NCI-H82 treated with DMSO at 0.1 percent for 48 hours (cell line): ENCODE data around the gene ATP8A2.
A peak's percentile ranks its signal among the peaks of the same experiment; 100 is the strongest.
"Not testable (repeated sequence)": the region's sequence is repeated elsewhere in the genome, so short reads cannot be mapped to it uniquely, and the experiment has no call there.

Experiments used
- DNase-seq: peaks from one replicate; lab custom pipeline; 2025; ENCODE audit not compliant: unreplicated experiment; lab: John Stamatoyannopoulos, UW

Gene ATP8A2

DNA sequence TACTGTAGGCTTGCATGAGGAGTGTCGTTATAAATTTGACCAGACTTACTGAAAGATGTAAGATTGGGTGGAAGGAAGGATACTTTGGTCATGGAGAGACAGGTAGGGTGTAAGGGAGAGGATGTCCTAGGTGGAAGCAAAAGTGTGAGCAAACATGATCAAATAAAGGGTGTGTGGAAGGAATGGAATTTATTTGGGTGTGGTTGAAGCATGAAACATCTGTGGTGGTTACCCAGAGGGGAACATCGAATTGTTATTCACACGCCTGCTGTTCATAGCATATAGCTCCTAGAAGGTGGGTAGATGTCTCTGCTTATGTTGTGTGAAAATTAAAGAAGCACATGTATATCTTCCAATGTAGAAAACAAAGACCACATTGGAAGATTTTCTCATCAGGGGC is 157.7 kb downstream of the ATP8A2 start:
- no peak for DNase-seq

DNA sequence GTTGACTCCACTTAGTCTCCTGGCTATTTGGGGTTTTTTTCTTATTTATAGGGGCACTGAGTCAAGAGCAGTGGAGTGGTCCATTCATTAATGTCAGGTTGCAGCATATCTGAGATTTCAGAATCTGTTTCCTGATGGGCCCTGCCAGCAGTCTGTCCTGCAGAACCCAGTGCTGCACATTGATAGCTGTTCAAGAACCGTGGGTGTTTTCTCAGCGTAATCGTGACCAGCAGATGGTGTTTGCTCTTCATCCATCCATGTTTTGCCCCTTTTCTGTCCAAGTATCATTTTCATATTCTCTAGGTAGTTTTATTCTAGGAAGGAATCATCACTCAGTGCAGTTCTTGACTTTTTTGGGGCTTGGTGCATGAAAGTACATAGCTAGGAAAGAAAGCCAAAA is 166.5 kb downstream of the ATP8A2 start:
- no peak for DNase-seq

DNA sequence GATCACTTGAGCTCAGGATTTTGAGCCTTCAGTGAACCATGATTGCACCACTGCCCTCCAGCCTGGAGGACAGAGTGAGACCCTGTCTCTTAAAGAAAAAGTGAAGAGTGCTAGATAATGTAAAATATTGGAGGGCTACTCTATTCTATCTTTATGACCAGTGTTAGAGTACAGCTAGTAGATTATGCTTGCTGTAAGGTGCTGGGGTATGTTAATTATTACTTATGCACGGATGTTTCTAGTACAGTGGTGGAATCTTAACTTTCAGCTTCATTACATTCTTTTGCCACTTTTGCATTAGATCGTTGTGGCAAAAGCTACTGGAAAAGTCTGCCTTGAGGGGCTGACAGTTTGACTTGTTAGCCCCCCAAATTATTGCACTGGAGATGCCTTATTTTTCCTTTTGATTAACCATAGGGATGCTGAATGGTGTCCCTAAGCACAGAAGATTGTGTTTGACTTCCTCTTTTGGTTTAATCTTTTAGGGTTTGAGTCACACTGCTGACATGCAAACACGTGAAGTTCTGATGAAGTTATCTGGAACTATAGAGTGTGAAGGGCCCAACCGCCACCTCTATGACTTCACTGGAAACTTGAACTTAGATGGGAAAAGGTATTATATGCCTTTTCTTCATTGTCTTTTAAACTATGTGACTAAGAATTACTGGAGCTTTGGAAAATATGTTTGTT is 169.8 kb downstream of the ATP8A2 start:
- no peak for DNase-seq

DNA sequence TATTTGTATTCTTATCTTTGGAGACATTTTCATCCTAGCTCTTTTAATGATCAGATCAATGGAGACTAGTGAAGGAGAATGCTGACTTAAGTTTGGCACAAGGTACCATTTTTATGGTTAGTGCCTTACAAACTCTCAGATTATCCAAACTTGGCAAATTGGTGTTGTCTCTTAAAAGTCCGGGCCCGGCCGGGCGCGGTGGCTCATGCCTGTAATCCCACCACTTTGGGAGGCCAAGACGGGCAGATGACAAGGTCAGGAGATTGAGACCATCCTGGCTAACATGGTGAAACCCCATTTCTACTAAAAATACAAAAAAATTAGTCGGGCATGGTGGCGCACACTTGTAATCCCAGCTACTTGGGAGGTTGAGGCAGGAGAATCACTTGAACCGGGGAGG is 177.2 kb downstream of the ATP8A2 start:
- DNase-seq, result not testable (repeated sequence)

DNA sequence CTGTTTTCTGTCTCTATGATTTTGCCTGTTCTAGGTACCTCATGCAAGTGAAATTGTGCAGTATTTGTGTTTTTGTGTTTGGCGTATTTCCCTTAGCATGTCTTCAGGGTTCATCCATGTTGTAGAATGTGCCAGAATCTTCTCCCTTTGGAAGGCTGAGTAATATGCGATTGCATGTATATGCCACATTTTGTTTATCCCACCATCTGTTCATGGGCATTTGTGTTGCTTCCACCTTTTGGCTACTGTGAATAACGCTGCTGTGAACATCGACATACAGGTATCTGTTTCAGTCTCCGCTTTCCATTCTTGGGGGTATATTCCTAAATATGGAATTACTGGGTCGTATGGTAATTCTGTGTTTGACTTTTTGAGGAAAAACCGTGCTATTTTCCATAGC is 190.0 kb downstream of the ATP8A2 start:
- no peak for DNase-seq

DNA sequence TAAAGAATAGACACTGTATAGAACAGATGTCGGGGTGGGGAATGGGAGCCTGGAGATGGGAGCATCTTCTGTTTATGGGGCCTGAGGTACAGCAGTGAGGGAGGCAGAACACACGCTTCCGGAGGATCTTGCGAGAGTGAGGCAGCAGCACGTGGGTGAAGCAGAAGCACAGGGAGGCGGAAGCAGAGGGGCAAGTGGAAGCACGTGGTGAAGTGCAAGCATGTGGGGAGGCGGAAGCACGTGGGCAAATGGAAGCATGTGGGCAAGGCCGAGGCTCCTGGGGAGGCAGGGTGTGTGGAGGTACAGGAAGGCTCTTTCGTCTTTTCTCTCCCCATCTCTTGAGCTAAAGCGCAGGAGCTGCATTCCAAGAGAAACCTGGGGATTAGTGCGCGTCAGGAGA is 198.4 kb downstream of the ATP8A2 start:
- DNase-seq, result no peak

DNA sequence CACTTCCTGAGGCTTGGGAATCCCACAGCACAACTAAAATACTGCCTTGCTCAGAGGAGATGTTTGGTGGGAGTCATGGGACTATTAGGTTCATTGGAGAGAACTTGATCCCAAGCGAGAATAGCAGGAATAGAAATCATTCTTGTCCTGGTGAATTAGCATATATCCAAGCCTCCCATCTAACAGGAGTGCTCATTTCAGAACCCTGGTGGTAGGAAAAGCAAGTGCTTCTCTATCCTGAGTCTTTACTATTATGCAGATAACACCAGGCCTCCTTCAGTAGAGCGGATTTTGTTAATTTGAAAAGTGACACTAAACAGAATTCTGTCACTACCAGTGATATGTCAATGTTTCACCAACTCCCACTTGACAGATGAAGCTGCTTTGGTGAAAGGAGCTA is 199.5 kb downstream of the ATP8A2 start:
- no peak for DNase-seq

DNA sequence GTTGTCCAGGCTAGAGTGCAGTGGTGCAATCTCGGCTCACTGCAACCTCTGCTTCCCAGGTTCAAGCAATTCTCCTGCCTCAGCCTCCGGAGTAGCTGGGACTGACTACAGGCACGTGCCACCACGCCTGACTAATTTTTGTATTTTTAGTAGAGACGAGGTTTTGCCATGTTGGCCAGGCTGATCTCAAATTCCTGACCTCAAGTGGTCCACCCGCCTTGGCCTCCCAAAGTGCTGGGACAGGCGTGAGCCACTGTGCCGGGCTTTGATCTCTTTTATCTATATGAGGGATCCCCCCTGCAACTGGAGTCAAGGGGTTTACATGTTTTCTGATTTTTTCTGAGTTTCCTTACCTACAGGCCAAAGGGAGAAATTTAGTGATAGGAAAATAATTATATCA is 200.4 kb downstream of the ATP8A2 start:
- not testable (repeated sequence) for DNase-seq

DNA sequence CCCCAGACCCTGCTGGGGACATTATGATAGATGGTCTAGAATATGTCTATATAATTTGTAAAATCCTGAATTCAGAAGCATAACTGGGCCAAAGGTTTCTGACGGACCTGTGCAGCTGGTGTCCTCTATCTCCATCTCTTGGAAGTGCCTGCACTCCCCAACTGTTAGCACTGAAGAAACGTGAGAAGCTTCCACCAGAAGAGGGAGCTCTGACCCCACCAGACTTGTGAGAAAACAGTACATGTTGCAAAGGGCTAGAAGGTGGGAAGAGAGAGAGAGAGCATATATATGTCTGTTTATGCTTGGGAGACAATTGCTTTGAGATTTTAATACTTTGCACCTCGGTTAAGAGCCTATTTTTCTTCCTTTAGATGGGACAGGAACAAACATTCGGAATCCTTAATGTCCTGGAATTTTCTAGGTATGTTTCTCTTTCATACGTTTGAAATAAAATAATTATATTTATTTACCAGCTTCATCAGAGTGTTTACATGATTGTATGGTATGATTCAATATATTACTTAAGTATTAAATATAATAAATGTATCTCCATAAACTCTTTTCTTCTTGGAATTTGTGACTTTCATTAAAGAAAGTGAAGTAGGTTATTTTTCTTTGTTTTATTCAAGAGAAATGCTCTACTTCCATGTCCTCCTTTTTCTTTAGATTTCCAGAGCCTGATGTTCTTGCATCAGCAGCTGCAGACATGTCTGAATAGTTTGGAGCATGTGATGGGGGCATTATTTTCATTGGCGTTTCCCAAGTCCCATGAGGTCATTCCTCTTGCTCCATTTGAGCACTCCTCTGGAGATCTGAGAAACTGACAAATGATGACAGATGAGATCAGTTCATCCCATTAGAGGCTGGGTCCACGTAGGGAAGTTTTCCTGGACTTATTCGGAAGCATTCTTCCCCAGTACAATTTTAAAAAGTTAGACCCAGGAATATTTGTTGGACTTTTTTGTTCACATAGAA is 202.9 kb downstream of the ATP8A2 start:
- DNase-seq, result peak; percentile 94

DNA sequence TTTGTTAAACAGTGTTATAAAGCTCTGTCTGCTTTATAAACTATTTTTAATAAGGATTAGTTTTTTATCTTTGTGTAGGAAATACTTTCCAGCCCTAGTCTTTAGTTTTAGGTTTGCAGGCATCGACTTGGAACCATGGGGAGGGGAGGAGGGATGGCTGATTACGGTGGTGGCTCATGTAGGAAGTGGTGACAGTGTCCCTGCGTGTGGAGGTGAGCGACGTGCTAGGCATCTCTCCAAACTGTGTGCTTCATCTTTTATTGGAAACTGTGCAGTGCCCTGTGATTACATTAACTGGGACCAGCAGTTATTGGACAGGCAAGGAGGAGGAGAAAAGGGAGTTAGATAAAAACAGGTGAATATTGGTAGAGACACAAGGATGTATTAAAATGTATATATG is 203.8 kb downstream of the ATP8A2 start:
- no peak for DNase-seq

DNA sequence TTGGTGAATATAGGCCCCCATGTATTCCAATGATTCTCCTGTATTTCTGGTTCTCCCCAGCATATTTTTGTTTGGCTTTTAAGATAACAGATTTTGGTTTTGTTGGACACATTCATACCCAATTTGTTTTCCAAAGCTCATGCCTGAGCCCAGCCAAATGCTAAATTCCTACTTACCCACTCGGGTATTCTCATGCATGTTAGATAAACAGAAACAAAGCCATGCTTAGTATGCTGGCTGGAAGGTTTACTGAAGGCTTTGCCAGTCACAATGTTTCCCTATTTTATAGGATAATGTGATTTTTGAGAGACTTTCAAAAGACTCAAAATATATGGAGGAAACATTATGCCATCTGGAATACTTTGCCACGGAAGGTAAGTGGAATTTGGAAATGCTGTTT is 206.8 kb downstream of the ATP8A2 start:
- no peak for DNase-seq

DNA sequence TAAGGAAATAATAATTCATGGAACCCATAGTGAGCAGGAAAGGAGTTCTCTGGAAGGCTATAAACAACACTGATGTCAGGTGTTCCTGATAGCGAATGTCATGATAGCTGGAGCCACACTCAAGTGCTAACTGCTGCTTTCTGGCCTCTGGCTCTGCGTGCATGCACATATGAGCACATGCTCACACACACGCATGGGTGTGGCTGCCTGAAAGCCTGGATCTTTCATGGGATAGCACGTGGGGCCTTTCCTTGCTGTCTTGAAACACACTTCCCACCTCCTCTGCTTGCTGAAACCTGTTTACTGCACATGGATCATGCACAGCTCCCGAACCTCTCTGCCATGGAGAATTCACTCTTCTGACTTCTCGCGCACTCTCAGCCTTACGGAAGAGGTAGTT is 207.4 kb downstream of the ATP8A2 start:
- DNase-seq, result no peak

DNA sequence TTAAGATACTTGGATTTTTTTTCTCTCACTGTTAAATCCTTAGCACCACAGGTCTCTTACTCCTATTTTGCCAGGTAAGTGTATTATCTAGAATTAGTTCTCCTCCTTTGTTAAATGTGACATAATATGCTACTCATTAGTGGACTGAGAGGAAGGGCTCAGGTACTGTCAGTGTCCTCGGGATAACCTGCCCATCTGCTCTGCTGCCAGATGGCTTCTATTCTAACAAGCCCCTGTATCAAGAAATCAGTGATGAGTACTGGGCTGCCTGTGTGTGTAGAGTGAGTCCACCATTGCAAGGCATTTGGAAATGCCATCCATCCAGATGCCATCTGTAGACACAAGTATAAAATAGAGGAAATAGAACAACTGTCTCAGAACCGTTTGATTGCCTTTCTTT is 209.6 kb downstream of the ATP8A2 start:
- peak; percentile 98 for DNase-seq

DNA sequence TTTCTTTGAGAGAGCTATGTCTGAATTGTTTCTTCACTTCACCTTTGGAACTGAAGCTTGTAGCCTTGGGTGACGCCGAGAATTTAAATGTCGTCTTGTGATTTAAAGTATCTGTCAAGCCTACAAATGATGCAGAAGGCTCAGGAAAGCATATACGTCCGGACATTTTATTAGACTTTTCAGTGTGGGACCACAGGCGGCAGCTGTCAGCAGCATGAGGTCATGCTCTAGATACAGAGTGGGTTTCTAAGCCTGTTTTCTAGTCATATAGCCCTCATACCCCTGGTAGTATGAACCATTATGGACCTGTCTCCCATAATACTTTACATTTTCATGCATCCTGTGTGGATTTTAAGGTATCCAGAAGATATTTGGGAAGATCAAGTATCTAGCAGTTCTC is 212.3 kb downstream of the ATP8A2 start:
- no peak for DNase-seq

DNA sequence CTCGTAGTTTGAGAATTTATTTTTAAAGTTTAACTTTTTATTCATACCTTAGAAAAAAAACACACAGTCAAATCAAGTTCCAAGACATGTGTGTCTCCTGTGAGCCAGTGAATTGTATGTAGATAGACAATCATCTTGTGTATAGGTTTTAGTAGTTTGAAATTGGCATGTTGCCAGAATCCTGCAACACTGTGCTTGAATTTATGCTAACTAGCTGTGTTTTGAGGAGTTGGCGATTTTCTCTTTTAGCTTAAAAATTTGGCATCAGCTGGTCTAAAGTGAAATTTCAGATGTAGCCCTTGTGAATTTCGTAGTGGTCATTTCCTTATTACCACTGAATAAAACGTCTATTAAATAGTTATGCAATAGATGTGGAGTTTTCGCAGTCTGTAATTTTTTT is 213.2 kb downstream of the ATP8A2 start:
- DNase-seq, result no peak

DNA sequence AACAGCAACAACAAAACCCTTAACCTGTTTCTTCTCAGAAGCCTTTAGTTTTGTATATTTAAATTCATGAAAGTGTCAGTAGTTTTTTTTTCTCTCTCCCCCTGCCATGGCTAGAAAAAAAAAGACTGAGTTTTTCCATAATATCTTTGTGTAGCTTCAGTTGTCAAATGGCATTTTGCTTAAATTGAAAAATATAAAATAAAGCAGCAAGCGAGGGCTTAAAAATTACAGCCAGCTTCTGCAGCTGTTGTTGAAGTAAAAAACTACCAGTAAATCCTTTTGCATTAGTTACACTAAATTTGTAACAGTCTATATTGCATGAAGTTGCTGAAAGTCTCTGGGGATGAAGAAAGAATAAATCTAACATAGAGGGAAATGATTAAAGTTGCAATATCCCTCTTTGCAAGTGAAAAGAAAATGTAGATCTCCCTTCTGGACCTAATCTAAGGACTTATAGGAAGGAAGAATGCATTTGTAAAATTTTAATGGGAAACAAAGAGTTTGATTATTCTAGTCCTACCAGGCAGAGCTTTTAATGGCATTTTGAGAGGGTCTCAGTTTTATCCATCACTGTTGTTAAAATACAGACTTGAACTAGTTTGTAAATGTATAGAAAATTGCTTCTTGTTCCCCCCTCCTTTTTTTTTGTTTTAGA is 215.7 kb downstream of the ATP8A2 start:
- DNase-seq, result no peak

DNA sequence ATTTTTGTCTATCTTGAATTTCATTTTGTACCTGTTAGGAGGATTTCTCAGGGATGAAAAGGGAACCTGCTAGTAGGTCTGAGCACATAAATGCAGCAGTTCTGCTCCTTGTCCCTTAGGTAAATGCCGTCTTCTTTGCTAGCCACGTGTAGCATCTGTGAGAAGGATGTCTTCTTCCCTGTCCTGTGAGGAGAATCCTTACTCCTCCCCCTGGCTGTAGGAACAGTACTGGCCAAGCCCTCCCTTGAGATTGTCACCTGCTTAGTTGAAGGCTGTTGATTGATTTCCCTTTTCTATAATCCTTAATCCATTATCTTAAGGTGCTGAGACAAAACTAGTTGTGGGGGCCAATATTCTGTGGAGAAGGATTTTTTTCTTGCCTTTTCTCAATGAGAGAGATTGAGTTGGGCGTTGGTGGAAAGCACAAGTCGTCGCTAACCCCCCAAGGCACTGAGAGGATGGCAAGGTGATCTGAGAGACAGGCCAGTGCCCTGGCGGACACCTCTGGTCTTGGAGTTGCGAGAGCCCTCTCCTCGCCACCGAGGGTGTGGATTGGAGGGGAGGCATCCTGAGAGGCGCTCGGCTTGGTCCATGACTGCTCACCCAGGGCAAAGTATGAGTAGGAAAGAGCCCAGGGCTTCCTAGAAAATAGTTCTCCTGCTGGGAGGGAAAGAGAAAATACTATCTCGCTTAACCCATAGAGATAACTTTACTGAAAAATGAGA is 216.7 kb downstream of the ATP8A2 start:
- DNase-seq, result peak; percentile 82

DNA sequence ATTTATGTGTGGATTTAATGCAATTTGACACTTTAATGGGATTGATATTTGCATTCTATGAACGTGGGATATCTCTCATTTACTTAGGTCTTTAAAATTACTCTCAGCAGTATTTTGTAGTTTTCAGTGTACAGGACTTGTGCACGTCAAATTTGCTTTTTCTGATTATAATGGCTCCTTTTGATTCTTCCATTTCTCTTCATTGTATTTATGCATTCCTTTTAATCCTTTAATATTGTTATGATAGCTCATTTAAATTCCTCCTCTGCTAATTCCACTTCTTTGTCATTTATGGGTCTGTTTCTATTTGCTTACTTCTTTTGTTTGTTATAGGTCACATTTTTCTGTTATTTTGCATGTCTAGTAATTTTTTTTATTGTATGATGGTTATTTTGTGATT is 226.6 kb downstream of the ATP8A2 start:
- no peak for DNase-seq

DNA sequence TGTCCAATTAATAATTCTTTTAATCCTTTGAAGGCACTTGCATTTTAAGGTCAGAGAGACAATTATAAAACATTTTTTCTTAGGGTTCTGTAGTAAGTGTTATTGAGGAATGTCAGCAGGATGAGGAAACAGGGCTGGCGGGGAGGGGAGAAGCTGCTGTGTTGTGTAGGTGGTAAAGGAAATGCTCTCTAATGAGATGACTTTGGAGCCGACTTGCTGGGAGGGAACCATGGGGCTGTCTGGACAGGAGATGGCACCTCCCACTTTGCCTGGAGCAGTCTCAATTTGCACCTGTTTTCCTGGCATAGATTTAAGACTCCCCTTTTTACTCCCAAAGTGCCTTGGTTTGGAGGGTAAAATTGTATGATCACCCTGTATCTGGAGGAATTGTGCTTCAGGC is 230.4 kb downstream of the ATP8A2 start:
- DNase-seq, result peak; percentile 63

DNA sequence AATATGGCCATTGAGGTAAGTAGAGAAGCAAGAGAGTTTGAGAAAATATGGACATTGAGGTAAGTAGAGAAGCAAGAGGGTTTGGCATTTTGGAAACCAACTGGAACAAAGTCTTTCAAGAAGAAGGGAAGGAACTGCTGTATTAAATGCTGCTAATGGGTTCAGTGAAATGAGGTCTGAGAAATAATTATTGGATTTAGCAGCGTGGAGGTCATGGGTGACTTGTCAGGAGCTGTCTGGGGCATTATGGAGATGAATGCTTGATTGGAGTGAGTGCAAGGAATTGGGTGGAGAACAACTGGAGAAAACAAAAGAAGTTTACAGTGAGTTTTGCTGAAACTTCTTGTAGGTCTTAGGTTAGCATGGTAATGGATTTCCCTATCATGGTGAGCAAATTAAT is 232.3 kb downstream of the ATP8A2 start:
- peak; percentile 92 for DNase-seq

DNA sequence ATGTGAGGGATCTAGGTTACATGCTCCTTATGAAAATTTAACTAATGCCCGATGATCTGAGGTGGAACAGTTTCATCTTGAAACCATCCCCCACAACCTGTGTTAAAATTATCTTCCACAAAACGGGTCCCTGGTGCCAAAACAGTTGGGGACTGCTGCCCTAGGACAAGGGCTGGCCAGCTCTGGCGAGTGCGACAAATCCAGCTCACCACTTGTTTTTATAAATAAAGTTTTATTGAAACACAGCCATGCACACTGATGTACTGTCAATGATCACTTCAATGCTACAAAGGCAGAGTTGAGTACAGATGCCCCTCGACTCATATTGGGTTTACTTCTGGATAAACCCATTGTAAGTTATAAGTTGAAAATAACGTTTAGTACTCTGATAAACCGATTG is 235.3 kb downstream of the ATP8A2 start:
- DNase-seq, result no peak
